Nephron (organoid): ENCODE results near the gene ZSCAN25.

Source experiments
- H3K27ac Mint-ChIP-seq, 3 experiments: 2 replicates each; pipeline ENCODE4 v1.8.0; 2020; ENCODE audit warnings: mixed read lengths in 3 of 3, mild to moderate bottlenecking in 2 of 3, moderate library complexity in 1 of 3
- H3K27me3 Mint-ChIP-seq: 2 replicates; pipeline ENCODE4 v1.8.0; 2021; ENCODE audit warnings: low read depth, mild to moderate bottlenecking, moderate library complexity, mixed read lengths
- H3K36me3 Mint-ChIP-seq: 2 replicates; pipeline ENCODE4 v1.8.0; 2020; ENCODE audit warnings: low read depth, mixed read lengths
- H3K4me1 Mint-ChIP-seq: 2 replicates; pipeline ENCODE4 v1.8.0; 2020; ENCODE audit warnings: mixed read lengths
- H3K4me3 Mint-ChIP-seq, 3 experiments: 2 replicates each; pipeline ENCODE4 v1.8.0; 2020; ENCODE audit warnings: mild to moderate bottlenecking in 3 of 3, mixed read lengths in 3 of 3, moderate library complexity in 2 of 3
- H3K9me3 Mint-ChIP-seq: 2 replicates; pipeline ENCODE4 v1.8.0; 2020; ENCODE audit warnings: mixed read lengths
- TF ChIP-seq, protein P1 (sequence below), 3 experiments: fragments of 200-600 bp; sonication (generic); IDR thresholded peaks; one replicate each; pipeline ENCODE4 v1.5.0; 2021; ENCODE audit warnings: antibody characterized with exemption in 3 of 3; ENCODE audit not compliant: unreplicated experiment in 3 of 3

ZSCAN25 gene

DNA sequence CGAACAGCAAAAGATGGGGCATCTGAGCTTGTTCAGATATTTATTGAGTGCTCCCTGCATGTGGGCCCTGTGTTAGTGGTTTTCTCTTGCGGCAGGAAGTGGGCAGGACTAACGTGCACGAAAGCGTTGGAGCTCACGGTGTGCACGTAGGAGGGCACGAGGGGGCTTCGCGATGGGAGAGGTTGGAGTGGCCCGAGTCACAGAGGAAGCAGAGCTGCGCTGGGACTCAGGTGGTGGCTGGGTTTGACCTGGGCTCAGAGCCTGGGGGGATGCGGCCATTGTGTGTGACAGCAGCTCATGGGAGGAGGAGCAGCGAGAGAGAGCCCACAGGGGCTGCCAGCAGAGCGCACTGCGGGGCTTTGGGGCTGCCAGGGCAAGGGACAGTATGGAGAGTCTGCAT lies 7.7 kb downstream of the ZSCAN25 start:
- Mint-ChIP-seq H3K36me3 (peaks cover 79% of the 10 kb centered on the region), H3K27ac (no peak overlapping the region), H3K4me3 (no peak overlapping the region), H3K27me3 (no peaks in the 10 kb centered on the region), H3K4me1 (no peaks in the 10 kb centered on the region), H3K9me3 (no peaks in the 10 kb centered on the region)
- TF ChIP-seq, protein P1, sequence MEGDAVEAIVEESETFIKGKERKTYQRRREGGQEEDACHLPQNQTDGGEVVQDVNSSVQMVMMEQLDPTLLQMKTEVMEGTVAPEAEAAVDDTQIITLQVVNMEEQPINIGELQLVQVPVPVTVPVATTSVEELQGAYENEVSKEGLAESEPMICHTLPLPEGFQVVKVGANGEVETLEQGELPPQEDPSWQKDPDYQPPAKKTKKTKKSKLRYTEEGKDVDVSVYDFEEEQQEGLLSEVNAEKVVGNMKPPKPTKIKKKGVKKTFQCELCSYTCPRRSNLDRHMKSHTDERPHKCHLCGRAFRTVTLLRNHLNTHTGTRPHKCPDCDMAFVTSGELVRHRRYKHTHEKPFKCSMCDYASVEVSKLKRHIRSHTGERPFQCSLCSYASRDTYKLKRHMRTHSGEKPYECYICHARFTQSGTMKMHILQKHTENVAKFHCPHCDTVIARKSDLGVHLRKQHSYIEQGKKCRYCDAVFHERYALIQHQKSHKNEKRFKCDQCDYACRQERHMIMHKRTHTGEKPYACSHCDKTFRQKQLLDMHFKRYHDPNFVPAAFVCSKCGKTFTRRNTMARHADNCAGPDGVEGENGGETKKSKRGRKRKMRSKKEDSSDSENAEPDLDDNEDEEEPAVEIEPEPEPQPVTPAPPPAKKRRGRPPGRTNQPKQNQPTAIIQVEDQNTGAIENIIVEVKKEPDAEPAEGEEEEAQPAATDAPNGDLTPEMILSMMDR (IDR thresholded peaks at IDR 0.05; ENCODE audit: unreplicated experiment in 3 of 3), result no peak

DNA sequence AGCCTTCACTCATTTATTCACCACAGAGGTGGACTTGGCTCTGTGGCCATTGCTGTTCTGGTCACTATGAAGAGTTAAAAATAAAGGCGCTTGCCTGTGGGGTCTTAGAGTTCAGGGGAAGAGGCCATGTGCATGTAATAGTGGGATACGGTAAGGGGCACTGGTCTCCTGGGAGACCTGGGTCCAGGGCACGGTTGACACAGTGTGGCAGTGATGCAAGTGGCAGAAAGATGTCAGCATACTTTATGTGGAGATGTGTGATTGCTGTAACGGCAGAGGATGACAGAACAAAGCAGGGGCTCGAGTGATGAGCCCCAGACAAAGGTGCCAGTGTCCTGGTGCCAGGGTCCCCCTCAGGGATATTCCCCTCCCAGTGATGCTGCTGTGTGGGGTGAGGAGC lies 8.6 kb downstream of the ZSCAN25 start:
- H3K4me3 Mint-ChIP-seq, result no peak overlapping the region
- H3K9me3 Mint-ChIP-seq, result no peaks in the 10 kb centered on the region
- no peak overlapping the region for H3K27ac Mint-ChIP-seq
- H3K4me1 Mint-ChIP-seq, result no peaks in the 10 kb centered on the region
- TF ChIP-seq, protein P1 (IDR thresholded peaks at IDR 0.05; ENCODE audit: unreplicated experiment in 3 of 3), result no peak
- H3K27me3 Mint-ChIP-seq, result no peaks in the 10 kb centered on the region
- peaks cover 78% of the 10 kb centered on the region for H3K36me3 Mint-ChIP-seq

DNA sequence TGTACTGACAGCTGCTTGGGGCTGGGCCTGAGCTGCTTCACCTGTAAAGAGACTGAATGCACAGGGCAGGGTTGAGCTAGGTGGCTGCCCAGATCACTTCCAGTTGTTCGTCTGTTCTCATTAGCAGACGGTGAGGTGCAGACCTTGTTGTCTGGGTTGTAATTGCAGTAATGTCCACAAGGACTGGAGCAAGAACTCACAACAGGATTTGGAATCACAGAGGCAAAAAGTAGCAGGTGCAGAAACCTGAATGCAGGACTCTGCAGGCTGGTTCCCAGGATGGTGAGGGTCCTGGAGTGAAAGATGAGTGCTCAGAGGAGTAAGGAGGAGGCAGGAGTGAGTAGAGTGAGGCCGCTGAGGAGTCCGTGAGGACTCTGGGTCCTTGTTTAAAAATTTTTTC lies 9.2 kb downstream of the ZSCAN25 start:
- TF ChIP-seq, protein P1 (IDR thresholded peaks at IDR 0.05; ENCODE audit: unreplicated experiment in 3 of 3), result no peak
- H3K9me3 Mint-ChIP-seq, result no peaks in the 10 kb centered on the region
- H3K4me3 Mint-ChIP-seq, result no peak overlapping the region
- H3K4me1 Mint-ChIP-seq, result no peaks in the 10 kb centered on the region
- no peaks in the 10 kb centered on the region for H3K27me3 Mint-ChIP-seq
- peaks cover 78% of the 10 kb centered on the region for H3K36me3 Mint-ChIP-seq
- no peak overlapping the region for H3K27ac Mint-ChIP-seq

DNA sequence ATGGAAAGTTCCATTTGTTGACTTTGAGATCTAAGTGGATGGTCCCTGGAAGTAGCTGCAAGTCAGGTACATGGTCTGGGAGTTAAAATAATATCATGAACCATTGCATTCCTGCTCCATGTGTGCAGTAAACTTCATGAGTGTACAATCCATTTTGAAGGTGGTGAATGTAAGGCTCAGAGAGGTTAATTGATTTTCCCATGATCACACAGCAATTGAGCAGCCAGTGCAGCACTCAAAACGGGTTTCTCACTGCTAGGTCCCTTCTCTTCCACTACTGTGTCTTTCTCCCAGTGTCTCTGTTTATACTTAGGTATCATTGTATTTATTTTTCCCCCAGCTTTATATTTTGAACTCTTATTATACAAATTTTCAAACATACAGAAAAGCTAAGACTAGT lies 9.9 kb downstream of the ZSCAN25 start:
- H3K27me3 Mint-ChIP-seq, result no peaks in the 10 kb centered on the region
- no peak overlapping the region for H3K4me3 Mint-ChIP-seq
- H3K9me3 Mint-ChIP-seq, result no peaks in the 10 kb centered on the region
- peaks cover 78% of the 10 kb centered on the region for H3K36me3 Mint-ChIP-seq
- no peak overlapping the region for H3K27ac Mint-ChIP-seq
- TF ChIP-seq, protein P1 (IDR thresholded peaks at IDR 0.05; ENCODE audit: unreplicated experiment in 3 of 3), result no peak
- H3K4me1 Mint-ChIP-seq, result peaks cover 4% of the 10 kb centered on the region

DNA sequence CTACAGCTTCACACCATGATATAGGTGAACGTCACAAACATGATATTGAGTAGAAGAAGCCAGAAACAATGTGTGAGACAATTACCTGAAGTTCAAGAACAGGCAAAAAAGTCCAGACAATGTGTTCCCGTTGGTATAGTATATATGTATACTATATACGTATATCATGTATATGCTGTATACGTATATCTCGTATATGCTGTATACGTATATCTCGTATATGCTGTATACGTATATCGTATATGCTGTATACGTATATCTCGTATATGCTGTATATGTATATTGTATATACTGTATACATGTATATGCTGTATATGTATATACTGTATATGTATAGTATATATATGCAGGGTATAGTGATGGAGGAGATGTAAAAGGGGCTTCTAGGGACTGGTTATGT lies 10.8 kb downstream of the ZSCAN25 start:
- no peak overlapping the region for H3K27ac Mint-ChIP-seq
- H3K9me3 Mint-ChIP-seq, result no peaks in the 10 kb centered on the region
- peaks cover 79% of the 10 kb centered on the region for H3K36me3 Mint-ChIP-seq
- no peaks in the 10 kb centered on the region for H3K27me3 Mint-ChIP-seq
- TF ChIP-seq, protein P1 (IDR thresholded peaks at IDR 0.05; ENCODE audit: unreplicated experiment in 3 of 3), result no peak
- peaks cover 6% of the 10 kb centered on the region for H3K4me1 Mint-ChIP-seq
- no peak overlapping the region for H3K4me3 Mint-ChIP-seq
